ENCODE data around the gene MORC3. TPM values are rescaled to one million over a fixed set of nuclear protein-coding genes. Genes with fewer than 3 reads are reported as not detected.

MORC3 gene
- total RNA-seq, 1 experiment from 2014 or later: 15.9 TPM

- Histone ChIP-seq H3K4me1 (replicated peaks; ENCODE audit: insufficient read depth) (0 out of 2 replicates have a peak, but pooled peaks cover 9% of the 10 kb centered on the region), H3K36me3 (ENCODE audit: low read depth) (no peaks in the 10 kb centered on the region), H3K4me2 (no peak overlapping the region), H2AFZ (no peak overlapping the region), H3K27ac (no peak overlapping the region), H3K79me2 (ENCODE audit: low read depth) (no peaks in the 10 kb centered on the region), H3K27me3 (ENCODE audit: insufficient read depth, low read depth) (no peaks in the 10 kb centered on the region), H3K9me2 (ENCODE audit: insufficient read depth) (no peaks in the 10 kb centered on the region), H4K20me1 (ENCODE audit: insufficient read depth) (no peaks in the 10 kb centered on the region), H3F3A (ENCODE audit: insufficient read depth, low read depth) (no peaks in the 10 kb centered on the region), H3K4me3 (no peak overlapping the region), H3K9me3 (ENCODE audit: insufficient read depth, low read depth) (no peaks in the 10 kb centered on the region)
- POLR2A ChIA-PET (ENCODE audit: unreplicated experiment): no interaction called here
- intact Hi-C loops (cut with micrococcal nuclease; ENCODE audit: unreplicated experiment): no loop called here
- CTCF ChIA-PET: no interaction called here
- BruUV-seq (replicated peaks): no TSS peak
- DNase-seq: no peak
- TF ChIP-seq EZH2 (IDR thresholded peaks at IDR 0.05; ENCODE audit: low read depth): no peak
- TF ChIP-seq CTCF (conservative IDR thresholded peaks at IDR 0.05): no peak
Observed at GRCh38 chr21:36412916-36413315, 92.9 kb downstream of the MORC3 start.

- no peaks in the 10 kb centered on the region for H3K79me2 ChIP-seq (ENCODE audit: low read depth)
- BruUV-seq (replicated peaks): no TSS peak
- no peak for DNase-seq
- H3K27me3 ChIP-seq (ENCODE audit: insufficient read depth, low read depth): no peaks in the 10 kb centered on the region
- TF ChIP-seq CTCF (conservative IDR thresholded peaks at IDR 0.05) (no peak), EZH2 (IDR thresholded peaks at IDR 0.05; ENCODE audit: low read depth) (no peak)
- H4K20me1 ChIP-seq (ENCODE audit: insufficient read depth): no peaks in the 10 kb centered on the region
- H3K27ac ChIP-seq: no peak overlapping the region
- intact Hi-C loops (cut with micrococcal nuclease; ENCODE audit: unreplicated experiment): no loop called here
- H3K9me3 ChIP-seq (ENCODE audit: insufficient read depth, low read depth): no peaks in the 10 kb centered on the region
- no peaks in the 10 kb centered on the region for H3F3A ChIP-seq (ENCODE audit: insufficient read depth, low read depth)
- no peak overlapping the region for H2AFZ ChIP-seq
- H3K4me1 ChIP-seq (replicated peaks; ENCODE audit: insufficient read depth): no peaks in the 10 kb centered on the region
- CTCF ChIA-PET: no interaction called here
- POLR2A ChIA-PET (ENCODE audit: unreplicated experiment): interaction anchor here (0.6 kb wide), 1 partner anchor 79 kb away, joined by 5 read pairs; no protein-coding TSS in a partner anchor
- H3K4me2 ChIP-seq: no peak overlapping the region
- H3K4me3 ChIP-seq: no peak overlapping the region
- no peaks in the 10 kb centered on the region for H3K36me3 ChIP-seq (ENCODE audit: low read depth)
- no peaks in the 10 kb centered on the region for H3K9me2 ChIP-seq (ENCODE audit: insufficient read depth)
Observed at GRCh38 chr21:36415375-36415774, 95.4 kb downstream of the MORC3 start.

- Histone ChIP-seq H3K36me3 (ENCODE audit: low read depth) (no peaks in the 10 kb centered on the region), H3K9me3 (ENCODE audit: insufficient read depth, low read depth) (no peaks in the 10 kb centered on the region), H3F3A (ENCODE audit: insufficient read depth, low read depth) (no peaks in the 10 kb centered on the region), H3K79me2 (ENCODE audit: low read depth) (no peaks in the 10 kb centered on the region), H3K4me1 (replicated peaks; ENCODE audit: insufficient read depth) (no peaks in the 10 kb centered on the region), H3K27ac (no peak overlapping the region), H3K27me3 (ENCODE audit: insufficient read depth, low read depth) (no peaks in the 10 kb centered on the region), H3K4me2 (no peak overlapping the region), H2AFZ (no peak overlapping the region), H3K9me2 (ENCODE audit: insufficient read depth) (no peaks in the 10 kb centered on the region), H3K4me3 (no peak overlapping the region), H4K20me1 (ENCODE audit: insufficient read depth) (no peaks in the 10 kb centered on the region)
- POLR2A ChIA-PET (ENCODE audit: unreplicated experiment): interaction anchor here (0.6 kb wide), 1 partner anchor 737 kb away, joined by 8 read pairs; no protein-coding TSS in a partner anchor
- DNase-seq: no peak
- CTCF ChIA-PET: interaction anchor here (0.5 to 0.6 kb wide), 2 partner anchors 202 to 215 kb away, joined by 3 to 8 read pairs; no protein-coding TSS in a partner anchor
- no TSS peak for BruUV-seq (replicated peaks)
- intact Hi-C loops (cut with micrococcal nuclease; ENCODE audit: unreplicated experiment): no loop called here
- TF ChIP-seq CTCF (conservative IDR thresholded peaks at IDR 0.05): no peak
- TF ChIP-seq EZH2 (IDR thresholded peaks at IDR 0.05; ENCODE audit: low read depth): no peak
Observed at GRCh38 chr21:36419241-36419640, 99.2 kb downstream of the MORC3 start.
